OCI-LY1 (cell line): Measurements from ENCODE around the gene CERS6.

Experiments used
- H2AFZ ChIP-seq: fragments of 200-600 bp; sonication (generic), shearing (Covaris generic); 2 replicates; pipeline ENCODE4 v1.6.0; 2014; ENCODE audit warnings: antibody characterized with exemption, mild to moderate bottlenecking, low read length
- H3F3A ChIP-seq: fragments of 200-600 bp; sonication (generic), shearing (Covaris generic); 2 replicates; pipeline ENCODE4 v1.6.0; 2014; ENCODE audit warnings: mild to moderate bottlenecking, antibody characterized with exemption, low read length, moderate library complexity; ENCODE audit not compliant: insufficient read depth
- H3K27ac ChIP-seq: fragments of 200-600 bp; sonication (generic); 2 replicates; pipeline ENCODE4 v1.5.1; 2014; ENCODE audit warnings: low read length, mixed run types, mild to moderate bottlenecking, low read depth; ENCODE audit not compliant: poor library complexity, severe bottlenecking
- H3K27me3 ChIP-seq: fragments of 200-600 bp; sonication (generic); 2 replicates; pipeline ENCODE4 v1.6.0; 2014; ENCODE audit warnings: antibody characterized with exemption, mild to moderate bottlenecking, low read length, moderate library complexity; ENCODE audit not compliant: insufficient read depth
- H3K36me3 ChIP-seq: fragments of 200-600 bp; sonication (generic); 2 replicates; pipeline ENCODE4 v1.6.1; 2014; ENCODE audit warnings: mild to moderate bottlenecking, antibody characterized with exemption, low read length, moderate library complexity, mixed read lengths; ENCODE audit not compliant: insufficient read depth
- H3K4me1 ChIP-seq: fragments of 200-600 bp; sonication (generic); 2 replicates; pipeline ENCODE4 v1.5.1; 2014; ENCODE audit warnings: mild to moderate bottlenecking, low read length, moderate library complexity; ENCODE audit not compliant: insufficient read depth, severe bottlenecking
- H3K4me2 ChIP-seq: fragments of 200-600 bp; sonication (generic), shearing (Covaris generic); 2 replicates; pipeline ENCODE4 v1.6.1; 2014; ENCODE audit warnings: low read length
- H3K4me3 ChIP-seq: fragments of 200-600 bp; sonication (generic); 2 replicates; pipeline ENCODE4 v1.5.1; 2014; ENCODE audit warnings: low read length, low read depth, mild to moderate bottlenecking, mixed read lengths; ENCODE audit not compliant: poor library complexity, severe bottlenecking
- H3K79me2 ChIP-seq: fragments of 200-600 bp; shearing (Covaris generic); 2 replicates; pipeline ENCODE4 v1.6.1; 2016; ENCODE audit warnings: mixed run types, low read length, mixed read lengths; ENCODE audit not compliant: insufficient read depth
- H3K9ac ChIP-seq: fragments of 200-600 bp; sonication (generic), shearing (Covaris generic); 2 replicates; pipeline ENCODE4 v1.6.1; 2014; ENCODE audit warnings: mild to moderate bottlenecking, low read length, mixed read lengths
- H3K9me2 ChIP-seq: fragments of 200-600 bp; sonication (generic), shearing (Covaris generic); 2 replicates; pipeline ENCODE4 v1.6.1; 2014; ENCODE audit warnings: low read depth, mild to moderate bottlenecking, low read length, mixed read lengths
- H3K9me3 ChIP-seq: fragments of 200-600 bp; shearing (Covaris generic); 2 replicates; pipeline ENCODE4 v1.6.1; 2014; ENCODE audit warnings: low read length, mixed read lengths
- H4K20me1 ChIP-seq: fragments of 200-600 bp; sonication (generic), shearing (Covaris generic); 2 replicates; pipeline ENCODE4 v1.6.0; 2016; ENCODE audit warnings: mild to moderate bottlenecking, low read length; ENCODE audit not compliant: insufficient read depth
- EZH2 ChIP-seq: fragments of 200-600 bp; sonication (generic), shearing (Covaris generic); IDR thresholded peaks from 2 replicates; pipeline ENCODE4 v1.8.0; 2017; ENCODE audit warnings: borderline replicate concordance, mixed run types, mild to moderate bottlenecking, antibody characterized with exemption, low read length, moderate library complexity, mixed read lengths
- TF ChIP-seq, protein P1 (sequence below): fragments of 200-600 bp; sonication (generic), shearing (Covaris generic); IDR thresholded peaks from 2 replicates; pipeline ENCODE4 v1.5.1; 2017; ENCODE audit warnings: mild to moderate bottlenecking, antibody characterized with exemption, low read length, moderate library complexity, mixed read lengths

The CERS6 gene

DNA sequence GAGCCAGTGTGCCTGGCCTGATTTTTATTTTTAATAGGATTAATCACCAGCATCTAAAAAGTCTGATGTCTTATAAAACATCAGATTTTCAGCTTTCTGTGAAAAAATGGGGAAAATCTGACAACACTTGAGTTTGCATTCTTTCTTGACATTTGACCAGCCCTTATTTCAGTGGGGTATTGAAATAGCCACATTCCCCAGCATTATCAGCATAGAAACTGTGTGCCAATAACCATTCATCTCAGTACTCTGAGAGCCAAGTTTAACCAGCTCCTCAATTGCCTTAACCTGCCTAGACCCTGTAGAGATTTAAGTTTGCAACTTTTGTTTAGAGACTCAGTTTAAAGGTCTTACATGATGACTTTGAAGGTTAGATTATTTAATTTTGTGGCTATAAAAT lies 155.0 kb downstream of the CERS6 start:
- H3K9me2 ChIP-seq, result no peaks in the 10 kb centered on the region
- TF ChIP-seq EZH2, result no peak
- TF ChIP-seq, protein P1, sequence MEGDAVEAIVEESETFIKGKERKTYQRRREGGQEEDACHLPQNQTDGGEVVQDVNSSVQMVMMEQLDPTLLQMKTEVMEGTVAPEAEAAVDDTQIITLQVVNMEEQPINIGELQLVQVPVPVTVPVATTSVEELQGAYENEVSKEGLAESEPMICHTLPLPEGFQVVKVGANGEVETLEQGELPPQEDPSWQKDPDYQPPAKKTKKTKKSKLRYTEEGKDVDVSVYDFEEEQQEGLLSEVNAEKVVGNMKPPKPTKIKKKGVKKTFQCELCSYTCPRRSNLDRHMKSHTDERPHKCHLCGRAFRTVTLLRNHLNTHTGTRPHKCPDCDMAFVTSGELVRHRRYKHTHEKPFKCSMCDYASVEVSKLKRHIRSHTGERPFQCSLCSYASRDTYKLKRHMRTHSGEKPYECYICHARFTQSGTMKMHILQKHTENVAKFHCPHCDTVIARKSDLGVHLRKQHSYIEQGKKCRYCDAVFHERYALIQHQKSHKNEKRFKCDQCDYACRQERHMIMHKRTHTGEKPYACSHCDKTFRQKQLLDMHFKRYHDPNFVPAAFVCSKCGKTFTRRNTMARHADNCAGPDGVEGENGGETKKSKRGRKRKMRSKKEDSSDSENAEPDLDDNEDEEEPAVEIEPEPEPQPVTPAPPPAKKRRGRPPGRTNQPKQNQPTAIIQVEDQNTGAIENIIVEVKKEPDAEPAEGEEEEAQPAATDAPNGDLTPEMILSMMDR, result no peak
- no peak overlapping the region for H3K9ac ChIP-seq

DNA sequence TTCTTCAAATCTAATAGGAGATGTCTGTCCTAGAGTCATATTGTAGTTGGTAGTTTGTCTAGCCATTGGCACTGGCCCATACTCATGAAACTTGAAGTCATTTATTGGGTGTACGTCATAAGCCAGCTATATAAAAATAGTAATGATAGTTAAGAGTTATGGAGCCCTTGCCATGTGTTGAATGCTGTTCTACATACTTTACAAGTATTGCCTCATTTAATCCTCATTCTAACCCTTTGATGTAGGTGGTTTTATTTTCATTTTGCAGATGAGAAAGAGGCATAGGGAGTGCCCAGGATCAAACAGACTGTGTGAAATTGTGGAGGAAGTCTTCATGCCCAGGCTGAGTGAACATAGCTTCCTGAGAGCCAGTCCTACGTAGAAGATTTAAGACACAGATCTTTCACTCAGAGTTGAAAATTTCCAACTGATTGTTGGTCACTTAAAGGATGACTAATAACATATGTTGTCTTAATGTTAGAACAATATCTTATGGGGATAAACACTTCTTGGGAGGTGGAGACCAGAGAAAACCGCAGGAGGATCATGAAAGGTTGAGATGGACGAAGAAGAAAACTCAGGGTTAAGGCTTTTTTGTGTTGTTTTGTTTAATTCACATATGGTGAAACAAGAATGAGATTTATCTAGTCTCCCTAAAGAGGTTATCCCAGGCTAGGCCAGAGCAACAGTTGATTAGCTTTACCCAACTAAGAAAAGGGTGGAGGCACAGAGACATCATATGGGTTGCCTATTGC lies 156.0 kb downstream of the CERS6 start:
- H3K4me1 ChIP-seq, result no peaks in the 10 kb centered on the region
- H3K9me3 ChIP-seq, result no peaks in the 10 kb centered on the region
- H3K79me2 ChIP-seq, result no peaks in the 10 kb centered on the region
- H3F3A ChIP-seq, result no peaks in the 10 kb centered on the region
- H4K20me1 ChIP-seq, result no peaks in the 10 kb centered on the region
- no peaks in the 10 kb centered on the region for H3K9me2 ChIP-seq
- no peak overlapping the region for H3K4me3 ChIP-seq
- no peak overlapping the region for H3K4me2 ChIP-seq
- no peak overlapping the region for H3K9ac ChIP-seq
- H3K27ac ChIP-seq, result no peak overlapping the region
- TF ChIP-seq EZH2, result no peak
- TF ChIP-seq, protein P1, result no peak
- no peaks in the 10 kb centered on the region for H3K36me3 ChIP-seq
- H2AFZ ChIP-seq, result no peak overlapping the region
- no peaks in the 10 kb centered on the region for H3K27me3 ChIP-seq

More for the DNA sequence above, 155.0 kb downstream of the CERS6 start:
- Histone ChIP-seq H3K4me2 (no peak overlapping the region), H3K4me1 (no peaks in the 10 kb centered on the region), H2AFZ (no peak overlapping the region), H3F3A (no peaks in the 10 kb centered on the region), H3K27ac (no peak overlapping the region), H3K79me2 (no peaks in the 10 kb centered on the region), H3K9me3 (no peaks in the 10 kb centered on the region), H3K27me3 (no peaks in the 10 kb centered on the region), H3K36me3 (no peaks in the 10 kb centered on the region), H4K20me1 (no peaks in the 10 kb centered on the region), H3K4me3 (no peak overlapping the region)

DNA sequence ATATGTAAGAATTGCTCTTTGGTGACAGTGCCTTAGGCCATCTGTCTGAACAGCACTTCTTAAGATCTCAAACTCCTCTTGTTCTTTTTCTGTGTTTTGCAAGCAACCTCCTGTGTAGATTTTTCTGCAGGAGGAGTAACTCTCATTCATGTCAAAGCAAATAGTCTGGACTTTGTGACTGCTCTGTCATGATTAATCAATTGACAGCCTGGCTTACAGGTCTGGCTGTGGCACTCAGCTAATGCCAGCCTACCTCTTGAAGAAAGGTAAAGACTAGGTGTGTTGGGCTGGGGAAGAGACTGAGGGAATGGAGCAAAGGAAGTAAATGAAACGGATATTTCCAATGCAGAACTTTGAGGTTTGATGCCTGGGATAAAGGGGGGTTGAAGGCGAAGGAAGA lies 156.6 kb downstream of the CERS6 start:
- Histone ChIP-seq H3K4me1 (no peaks in the 10 kb centered on the region), H3K4me2 (no peak overlapping the region), H3K9ac (no peak overlapping the region), H3F3A (no peaks in the 10 kb centered on the region), H2AFZ (no peak overlapping the region), H3K27me3 (no peaks in the 10 kb centered on the region), H3K27ac (no peak overlapping the region), H3K36me3 (no peaks in the 10 kb centered on the region), H3K9me2 (no peaks in the 10 kb centered on the region), H3K9me3 (no peaks in the 10 kb centered on the region), H3K79me2 (no peaks in the 10 kb centered on the region), H3K4me3 (no peak overlapping the region), H4K20me1 (no peaks in the 10 kb centered on the region)
- TF ChIP-seq, protein P1, result no peak
- TF ChIP-seq EZH2, result no peak
